Activated CD4-positive, CD25-positive, alpha-beta regulatory T cell treated with anti-CD3 and anti-CD28 coated beads, Interleukin-2, amount 50 U/mL, for 16 hours (primary cell): ENCODE results near the gene GPC3.

Source experiments
- DNase-seq: peaks from one replicate; pipeline ENCODE4 v3.0.0-alpha.2; 2020; ENCODE audit warnings: low read depth, low spot score

Gene GPC3

GRCh38 chrX:133514486-133514885 is 470.9 kb downstream of the GPC3 start:
- no peak for DNase-seq

- DNase-seq: no peak
These were observed 472.3 kb downstream of the GPC3 start for GRCh38 chrX:133513123-133513522.

- DNase-seq: no peak
These were observed 474.4 kb downstream of the GPC3 start for GRCh38 chrX:133511041-133511440.

- DNase-seq: no peak
These were observed 488.0 kb downstream of the GPC3 start for GRCh38 chrX:133497356-133497755.

- no peak for DNase-seq
These were observed 489.7 kb downstream of the GPC3 start for GRCh38 chrX:133495464-133496391.

- DNase-seq: no peak
These were observed 492.0 kb downstream of the GPC3 start for GRCh38 chrX:133493366-133493765.

GRCh38 chrX:133490955-133491354 is 494.4 kb downstream of the GPC3 start:
- no peak for DNase-seq
